ENCODE data around the gene TAS2R38.

Gene TAS2R38

DNA sequence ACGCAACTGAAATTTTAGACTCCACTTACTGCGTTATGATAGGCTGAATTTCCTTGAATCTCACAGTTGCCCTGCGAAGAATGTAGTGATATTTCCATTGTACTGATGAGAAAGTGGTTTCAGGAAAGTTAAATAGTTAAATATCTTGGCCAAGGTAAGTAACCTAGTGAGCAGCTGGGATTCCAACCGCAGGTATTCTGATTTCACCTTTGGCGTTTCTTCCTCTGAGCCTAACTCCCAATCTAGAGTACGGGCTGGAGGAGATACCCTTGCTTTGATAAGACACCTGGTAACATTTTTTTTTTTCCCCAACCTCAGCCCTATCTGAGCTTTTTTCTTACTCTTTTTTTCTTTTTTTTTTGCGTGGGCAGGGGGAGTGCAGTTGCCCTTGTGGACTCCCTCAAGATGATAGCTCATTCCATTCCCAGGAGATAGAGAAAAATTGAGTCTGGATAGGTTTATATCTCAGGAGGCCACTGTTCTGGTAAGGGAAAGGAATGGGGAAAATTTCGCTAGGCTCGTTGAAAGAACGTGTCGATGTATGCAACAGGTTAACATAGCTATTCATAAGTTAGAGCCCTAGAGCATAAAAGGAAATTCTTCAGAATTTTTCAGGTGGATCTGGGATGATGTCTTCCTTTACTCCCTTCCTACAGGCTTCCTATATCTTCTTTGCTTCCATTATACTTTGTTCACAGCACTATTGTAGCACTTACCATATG is 3.1 kb upstream of the TAS2R38 start:
- DNase-seq (ENCODE audit: low read depth in 2 of 2) = no peak

DNA sequence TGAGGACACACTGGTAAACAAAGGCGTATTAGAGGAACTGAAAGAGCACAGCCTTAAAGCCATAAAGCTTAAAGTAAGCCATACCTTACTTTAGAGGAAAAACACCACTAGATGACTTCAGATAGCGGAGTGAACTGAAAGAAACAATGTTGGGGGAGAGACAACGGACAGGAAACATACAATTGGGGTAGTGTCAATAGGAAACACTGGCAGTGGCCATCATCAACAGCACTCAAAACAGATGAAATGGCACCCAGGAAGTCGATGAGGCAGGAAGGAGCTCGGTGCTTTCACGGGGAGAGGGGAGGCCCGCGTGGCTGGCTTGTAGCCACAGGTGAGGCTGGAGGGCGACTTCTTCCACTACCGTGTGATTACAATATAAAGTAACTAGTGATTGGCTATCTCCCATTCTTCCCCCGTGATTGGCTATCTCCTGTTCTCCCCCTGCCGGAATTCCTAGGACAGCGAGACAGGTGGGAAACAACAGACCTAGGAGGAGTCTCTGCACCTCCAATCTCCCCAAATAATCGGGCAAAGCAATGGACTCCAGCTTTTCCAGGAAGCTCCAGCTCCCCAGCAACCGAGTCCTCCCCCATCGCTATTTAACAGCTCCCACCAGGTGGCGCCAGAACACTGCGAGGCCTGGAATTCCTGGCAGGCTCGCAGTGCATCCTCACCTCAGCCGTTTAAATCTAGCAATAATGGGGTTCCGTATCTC is 2.4 kb upstream of the TAS2R38 start:
- peak; percentile 57 to 60 for DNase-seq (ENCODE audit: low read depth in 2 of 2)

- no peak for DNase-seq (ENCODE audit: low read depth in 2 of 2)
Measured at GRCh38 chr7:141974831-141975230, 1.3 kb upstream of the TAS2R38 start.

- no peak for DNase-seq (ENCODE audit: low read depth in 2 of 2)
Measured at GRCh38 chr7:141960687-141961422, 12.7 kb downstream of the TAS2R38 start.

DNA sequence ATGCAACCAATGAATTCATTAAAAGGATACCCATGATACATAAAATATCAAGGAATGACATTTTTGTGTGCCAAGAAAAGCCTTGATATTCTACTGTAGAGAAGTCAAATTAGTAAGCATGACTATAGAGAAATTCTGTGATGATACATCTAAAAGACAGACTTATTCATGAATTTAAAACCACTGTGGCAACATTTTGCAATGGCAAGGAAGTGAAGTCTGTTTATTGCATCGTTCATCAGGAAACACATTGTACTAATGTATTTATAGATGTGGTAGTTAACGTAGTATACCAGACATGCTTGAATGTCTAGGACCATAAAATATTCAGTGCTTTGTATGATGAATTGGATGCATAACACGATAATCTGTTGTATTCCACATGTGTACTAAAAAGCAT is 17.5 kb downstream of the TAS2R38 start:
- DNase-seq (ENCODE audit: low read depth in 2 of 2) = no peak

DNA sequence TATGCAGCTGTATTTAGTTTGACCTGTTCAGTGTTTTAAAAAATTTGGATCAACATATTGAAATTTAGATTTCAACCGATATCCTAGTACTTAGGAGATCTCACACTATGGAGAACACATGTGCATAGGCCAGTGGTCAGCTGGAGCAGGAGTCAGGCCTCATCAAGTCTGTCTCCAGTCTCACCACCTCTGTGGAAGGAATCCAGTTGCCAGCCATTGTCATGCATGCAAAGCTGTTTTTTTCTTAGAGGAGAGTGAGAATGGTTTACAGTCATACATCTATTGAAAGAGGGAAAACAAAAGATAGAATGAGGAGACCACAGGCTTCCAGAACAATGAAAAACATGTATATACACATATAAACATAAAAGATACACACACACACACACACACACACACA is 19.2 kb downstream of the TAS2R38 start:
- no peak for DNase-seq (ENCODE audit: low read depth in 2 of 2)

DNA sequence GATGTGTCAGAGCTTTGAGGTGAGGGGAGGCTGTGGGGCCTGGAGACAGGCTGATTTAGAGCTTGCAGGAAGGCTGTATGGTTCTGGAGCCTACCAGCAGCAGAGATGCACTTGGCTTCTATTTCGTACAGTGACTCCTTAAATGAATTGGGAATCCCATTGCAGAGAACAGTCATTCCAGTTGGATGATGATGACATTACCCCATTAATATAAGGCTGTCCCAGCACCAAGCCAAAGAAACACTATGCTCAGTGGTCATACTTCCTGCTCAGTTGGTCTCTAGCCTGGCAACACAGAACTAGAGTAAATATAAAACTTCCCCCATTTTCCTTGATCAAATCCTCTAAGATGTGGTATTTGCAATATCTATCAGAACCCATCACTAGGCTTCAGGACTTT is 21.1 kb downstream of the TAS2R38 start:
- DNase-seq (ENCODE audit: low read depth in 2 of 2) = no peak

DNA sequence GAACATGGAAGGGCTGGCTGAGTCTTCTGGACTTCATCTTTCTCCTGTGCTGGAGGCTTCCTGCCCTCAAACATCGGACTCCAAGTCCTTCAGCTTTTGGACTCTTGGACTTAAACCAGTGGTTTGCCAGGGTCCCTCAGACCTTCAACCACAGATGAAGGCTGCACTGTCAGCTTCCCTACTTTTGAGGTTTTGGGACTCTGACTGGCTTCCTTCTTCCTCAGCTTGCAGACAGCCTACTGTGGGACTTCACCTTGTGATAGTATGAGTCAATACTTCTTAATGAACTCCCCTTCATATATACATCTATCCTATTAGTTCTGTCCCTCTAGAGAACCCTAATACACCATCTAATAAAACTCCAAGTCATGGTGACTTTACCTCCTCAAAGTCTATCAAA is 22.8 kb downstream of the TAS2R38 start:
- DNase-seq (ENCODE audit: low read depth in 2 of 2) = no peak

DNA sequence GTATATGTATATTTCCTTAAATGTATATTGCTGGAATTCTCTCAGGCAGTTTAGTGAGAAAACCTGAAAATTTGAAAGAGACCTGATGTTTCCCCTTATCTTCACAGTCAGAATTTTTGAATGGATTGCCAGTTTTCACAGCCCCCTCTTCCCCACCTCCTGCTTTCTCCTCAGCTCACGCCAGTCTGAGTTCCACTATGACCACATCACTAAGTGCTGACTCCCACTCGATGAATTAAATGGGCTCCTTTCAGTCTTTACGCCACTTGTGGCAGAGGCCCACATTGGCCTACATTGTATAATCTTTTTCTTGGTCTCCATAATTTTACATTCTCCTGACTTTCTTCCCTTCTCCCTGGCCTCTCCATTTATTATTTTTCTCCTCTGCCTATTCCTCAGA is 23.7 kb downstream of the TAS2R38 start:
- DNase-seq (ENCODE audit: low read depth in 2 of 2) = no peak

DNA sequence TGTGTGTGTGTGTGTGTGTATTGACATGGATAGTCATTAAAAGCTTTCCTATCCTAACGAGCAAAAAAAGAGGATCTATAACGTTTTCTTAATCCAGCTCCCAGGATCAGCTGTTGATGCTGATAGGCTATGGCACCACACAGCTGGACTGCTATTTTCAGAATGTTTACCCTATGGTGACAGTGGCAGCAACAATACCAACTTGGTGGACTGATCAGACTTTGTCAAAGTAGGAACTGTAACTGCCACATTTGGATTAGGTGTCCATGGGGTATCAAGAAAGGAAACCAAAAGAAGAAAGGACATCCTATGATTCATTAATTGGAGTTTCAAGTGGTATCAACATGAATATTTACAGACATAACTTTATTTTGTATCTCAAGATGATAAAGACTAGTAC is 24.1 kb downstream of the TAS2R38 start:
- no peak for DNase-seq (ENCODE audit: low read depth in 2 of 2)

DNA sequence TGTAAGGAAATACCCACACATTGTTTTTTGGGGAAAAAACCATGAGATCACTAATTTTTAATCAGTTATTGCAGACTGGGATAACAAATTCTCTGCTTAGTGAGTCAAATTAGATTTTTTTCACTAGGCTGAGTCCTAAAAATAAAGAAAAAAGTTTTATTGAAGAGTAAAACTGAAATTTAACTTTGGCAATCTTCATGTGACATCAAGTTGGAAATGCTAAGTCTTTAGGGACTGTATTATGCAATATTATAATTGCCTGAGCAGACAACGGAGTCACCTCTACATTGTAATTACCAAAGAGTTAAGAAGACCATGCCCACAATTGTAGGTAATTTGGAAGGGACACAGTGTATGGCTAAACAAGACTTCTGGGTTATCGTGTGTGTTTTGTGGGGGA is 24.6 kb downstream of the TAS2R38 start:
- DNase-seq (ENCODE audit: low read depth in 2 of 2) = no peak

DNA sequence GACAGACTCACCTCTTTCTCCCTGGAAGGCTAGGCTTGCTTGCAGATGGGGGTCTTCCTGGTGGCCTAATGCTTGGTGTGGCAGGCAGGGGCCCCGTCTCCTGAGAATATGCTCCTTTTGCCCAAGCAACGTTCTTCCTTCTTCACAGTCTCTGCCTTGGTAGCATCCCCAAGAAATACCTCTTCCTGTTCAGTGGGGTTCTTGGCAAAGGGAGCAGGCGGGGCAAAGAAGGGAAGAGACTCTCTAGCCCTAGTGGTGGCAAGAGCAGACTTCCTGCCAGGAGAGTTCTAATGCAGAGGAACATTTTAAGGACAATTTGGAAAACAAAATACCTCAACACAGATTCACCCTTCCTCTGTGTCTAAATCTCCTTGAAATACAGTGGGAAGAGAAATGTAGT is 26.8 kb downstream of the TAS2R38 start, which contains the start of gene CLEC5A:
Gene CLEC5A (minus strand): TSS at position 179 of the 400 bp plus-strand sequence. CDS start 682 bp downstream, outside the sequence.
- DNase-seq (ENCODE audit: low read depth in 2 of 2) = no peak

DNA sequence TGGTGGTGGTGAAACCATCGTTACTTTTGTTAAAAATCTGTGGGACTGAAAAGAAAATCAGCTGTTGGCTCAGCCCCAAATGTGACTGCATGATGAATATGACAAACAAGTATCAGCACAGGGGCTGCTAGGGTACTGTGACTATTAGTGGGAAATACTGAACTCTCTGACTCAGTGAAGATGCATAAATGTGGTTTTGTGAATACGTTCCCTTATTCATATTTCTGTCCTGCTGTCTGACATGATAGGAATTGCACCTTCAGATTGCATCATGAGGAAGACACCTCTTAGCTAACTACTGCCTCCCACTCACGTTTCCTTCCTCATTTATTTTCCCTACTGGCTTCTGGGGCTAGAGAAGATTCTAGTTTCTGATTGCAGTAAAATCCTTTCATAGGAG is 28.2 kb downstream of the TAS2R38 start:
- DNase-seq (ENCODE audit: low read depth in 2 of 2) = no peak

DNA sequence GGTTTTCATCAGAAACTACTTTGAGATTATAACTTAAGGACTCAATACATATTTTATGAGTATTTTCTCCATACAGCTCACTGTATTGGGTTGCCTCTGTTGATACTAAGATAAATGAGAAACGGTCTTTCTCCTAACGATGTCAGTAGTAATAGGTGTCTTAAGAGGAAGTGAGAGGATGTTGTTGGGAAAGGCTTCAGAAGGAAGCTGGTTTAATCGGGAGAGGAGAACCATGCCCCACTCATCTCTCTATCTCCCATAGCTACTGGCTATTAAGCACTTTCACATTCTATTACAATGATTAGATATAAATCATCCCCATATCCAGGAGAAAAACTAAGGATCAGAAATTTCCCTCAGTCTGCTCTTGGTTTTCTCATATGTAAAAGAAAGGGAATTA is 28.8 kb downstream of the TAS2R38 start:
- DNase-seq (ENCODE audit: low read depth in 2 of 2) = no peak

GRCh38 chr7:141943846-141944245 is 29.7 kb downstream of the TAS2R38 start:
- no peak for DNase-seq (ENCODE audit: low read depth in 2 of 2)

DNA sequence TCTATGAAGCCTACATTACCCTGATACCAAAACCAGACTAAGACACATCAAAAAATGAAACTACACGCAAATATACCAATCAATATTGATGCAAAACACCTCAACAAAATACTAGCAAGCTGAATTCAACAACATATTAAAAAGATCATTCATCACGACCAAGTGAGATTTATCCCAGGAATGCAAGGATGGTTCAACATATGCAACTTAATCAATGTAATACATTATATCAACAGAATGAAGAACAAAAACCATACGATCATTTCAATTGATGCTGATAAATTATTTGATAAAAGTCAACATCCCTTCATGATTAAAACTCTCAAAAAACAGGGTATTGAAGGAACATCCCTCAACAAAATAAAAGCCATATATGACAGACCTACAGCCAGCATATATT is 32.5 kb downstream of the TAS2R38 start:
- no peak for DNase-seq (ENCODE audit: low read depth in 2 of 2)

DNA sequence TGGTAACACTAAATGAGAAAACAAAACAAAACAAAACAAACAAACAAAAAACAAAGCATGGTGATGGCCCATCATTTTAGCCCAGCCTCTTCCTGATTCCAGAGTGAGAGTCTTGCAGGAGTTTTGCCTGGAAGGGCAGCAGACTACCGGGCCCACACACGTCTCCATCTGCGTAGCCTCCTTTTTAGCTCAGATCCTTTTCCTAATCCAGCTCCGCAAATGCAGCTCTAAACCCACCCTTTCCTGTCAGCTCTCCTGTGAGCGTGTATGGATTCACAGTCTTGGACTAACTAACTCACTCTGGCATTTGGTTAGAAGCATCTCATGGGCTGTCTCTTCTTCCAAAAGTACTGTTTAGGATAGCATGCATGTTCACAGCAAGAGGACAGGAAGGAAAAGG is 43.4 kb downstream of the TAS2R38 start:
- no peak for DNase-seq (ENCODE audit: low read depth in 2 of 2)

DNA sequence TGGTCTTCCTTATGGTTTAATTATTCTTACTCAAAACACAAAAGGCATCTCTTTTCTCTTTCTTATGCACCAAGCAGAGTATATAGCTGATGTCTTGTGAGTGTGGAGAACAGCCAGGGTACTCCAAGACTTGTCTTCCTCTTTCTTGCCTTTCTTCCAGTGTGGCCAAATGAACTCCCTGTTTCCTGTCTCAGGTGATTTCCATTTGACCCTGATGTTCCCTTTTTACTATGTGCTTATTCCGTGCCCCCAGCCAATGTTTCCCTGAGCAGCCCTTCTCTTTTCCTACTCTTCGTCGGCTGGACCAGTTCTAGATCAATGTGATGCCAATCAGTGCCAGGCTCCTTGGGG is 44.8 kb downstream of the TAS2R38 start:
- DNase-seq (ENCODE audit: low read depth in 2 of 2) = no peak

DNA sequence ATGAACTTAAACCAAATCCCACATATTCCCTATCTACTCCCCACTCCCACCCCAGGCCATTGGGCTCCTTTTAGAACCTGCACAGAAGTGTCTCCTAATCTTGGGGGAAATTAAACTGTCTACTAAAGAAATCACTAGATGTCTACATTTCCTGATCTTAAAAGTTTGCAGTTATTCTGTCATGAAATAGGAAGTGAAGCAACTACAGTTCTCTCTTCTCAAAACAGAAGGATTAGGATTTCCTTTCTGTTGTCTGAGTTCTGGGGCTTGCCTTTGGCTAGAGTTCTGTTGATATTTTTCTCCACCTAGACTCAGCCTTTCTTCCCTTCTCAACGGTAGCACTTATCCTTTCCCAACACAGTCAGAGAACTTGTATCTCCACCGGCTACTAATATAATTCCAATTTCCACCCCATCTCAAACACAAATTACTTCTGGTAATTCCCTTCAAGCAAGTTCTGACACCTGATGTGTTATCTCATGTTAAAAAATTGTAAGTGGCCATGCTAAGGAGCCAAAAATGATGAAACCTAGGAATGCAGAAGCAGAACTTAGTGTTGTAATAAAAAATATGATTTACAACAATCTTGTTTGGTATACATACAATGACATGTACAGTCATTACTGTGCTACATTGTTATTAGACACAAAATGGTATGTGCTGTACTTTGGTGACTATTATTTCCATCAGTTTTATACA is 45.3 kb downstream of the TAS2R38 start:
- DNase-seq (ENCODE audit: low read depth in 2 of 2) = no peak
